Karpas-422 (cell line): Measurements from ENCODE around the gene VGF. TPM values are rescaled to one million over a fixed set of nuclear protein-coding genes. Genes with fewer than 3 reads are reported as not detected.
A peak's percentile ranks its signal among the peaks of the same experiment; 100 is the strongest.

ENCODE experiments used
- DNase-seq: peaks from one replicate; pipeline ENCODE4 v3.0.0-alpha.2; 2015
- H2AFZ ChIP-seq: fragments of 200-600 bp; sonication (generic); 2 replicates; pipeline ENCODE4 v1.6.1; 2014; ENCODE audit warnings: antibody characterized with exemption, low read length, mixed read lengths
- H3K27ac ChIP-seq: fragments of 200-600 bp; sonication (generic); 2 replicates; pipeline ENCODE4 v1.5.1; 2014; ENCODE audit warnings: mild to moderate bottlenecking, low read length, moderate library complexity
- H3K27me3 ChIP-seq: fragments of 200-600 bp; sonication (generic); 2 replicates; pipeline ENCODE4 v1.6.1; 2014; ENCODE audit warnings: low read length, mixed read lengths
- H3K36me3 ChIP-seq: fragments of 200-600 bp; sonication (generic); 2 replicates; pipeline ENCODE4 v1.6.1; 2014; ENCODE audit warnings: low read length, mixed read lengths; ENCODE audit not compliant: insufficient read depth
- H3K4me1 ChIP-seq: fragments of 200-600 bp; sonication (generic); 2 replicates; pipeline ENCODE4 v1.6.1; 2014; ENCODE audit warnings: mild to moderate bottlenecking, low read length, mixed read lengths
- H3K4me2 ChIP-seq: fragments of 200-600 bp; sonication (generic); 2 replicates; pipeline ENCODE4 v1.6.1; 2014; ENCODE audit warnings: low read length, low read depth, mild to moderate bottlenecking; ENCODE audit not compliant: poor library complexity, severe bottlenecking
- H3K4me3 ChIP-seq: fragments of 200-600 bp; sonication (generic); 2 replicates; pipeline ENCODE4 v1.5.1; 2014; ENCODE audit warnings: mild to moderate bottlenecking, antibody characterized with exemption, low read length, mixed read lengths
- H3K79me2 ChIP-seq: fragments of 200-600 bp; sonication (generic); 2 replicates; pipeline ENCODE4 v1.6.1; 2014; ENCODE audit warnings: mild to moderate bottlenecking, low read length, mixed read lengths
- H3K9ac ChIP-seq: fragments of 200-600 bp; sonication (generic); 2 replicates; pipeline ENCODE4 v1.6.0; 2014; ENCODE audit warnings: low read length
- H3K9me2 ChIP-seq: fragments of 200-600 bp; sonication (generic), shearing (Covaris generic); replicated peaks from 2 replicates; pipeline ENCODE4 v1.6.0; 2014; ENCODE audit warnings: mild to moderate bottlenecking, low read length, moderate library complexity; ENCODE audit not compliant: insufficient read depth
- H3K9me3 ChIP-seq: fragments of 300-700, 200-600 bp; sonication (generic); 2 replicates; pipeline ENCODE4 v1.6.1; 2014; ENCODE audit warnings: low read length, mixed read lengths
- H4K20me1 ChIP-seq: fragments of 200-600 bp; sonication (generic); 2 replicates; pipeline ENCODE4 v1.6.1; 2014; ENCODE audit warnings: mild to moderate bottlenecking, antibody characterized with exemption, low read length, low read depth; ENCODE audit not compliant: insufficient read depth
- total RNA-seq: library from RNA; depleted of rRNA; stranded (reverse); fragments of >200 nt; shearing (Covaris generic); gene quantifications from 2 replicates; pipeline ENCODE4 v1.2.3, GENCODE V29; 2014; ENCODE audit warnings: low replicate concordance; rRNA removed

The VGF gene
- total RNA-seq = 0.86 and 1.4 TPM in 2 replicates

GRCh38 chr7:101165075-101165957 is at the start of gene VGF:
VGF (minus strand) TSS chr7:101165569; CDS start chr7:101164843, 726 bp downstream.
- DNase-seq = peak; percentile 98

GRCh38 chr7:101212014-101212413 is 46.6 kb upstream of the VGF start:
- Histone ChIP-seq H3K9me2 (no peaks in the 10 kb centered on the region), H3K4me1 (peaks cover 11% of the 10 kb centered on the region), H3K36me3 (no peaks in the 10 kb centered on the region)

More at GRCh38 chr7:101165075-101165957, at the start of gene VGF:
- Histone ChIP-seq H3K27ac (no peak within 1 kb of the TSS), H3K79me2 (0 out of 2 replicates have a peak, but pooled peaks cover 5% of the 10 kb centered on the region), H3K27me3 (no peaks in the 10 kb centered on the region), H2AFZ (no peak within 1 kb of the TSS), H3K4me3 (peak within 1 kb of the TSS; percentile 76), H4K20me1 (peaks cover 30% of the 10 kb centered on the region), H3K9ac (peak within 1 kb of the TSS; percentile 89), H3K9me2 (no peaks in the 10 kb centered on the region), H3K9me3 (no peaks in the 10 kb centered on the region), H3K4me1 (peaks cover 42% of the 10 kb centered on the region), H3K36me3 (no peaks in the 10 kb centered on the region), H3K4me2 (peak within 1 kb of the TSS; percentile 77)

GRCh38 chr7:101211501-101211900 is 46.1 kb upstream of the VGF start:
- Histone ChIP-seq H3K27ac (no peak overlapping the region), H3K9me3 (no peaks in the 10 kb centered on the region), H4K20me1 (no peaks in the 10 kb centered on the region), H2AFZ (no peak overlapping the region), H3K4me2 (no peak overlapping the region), H3K4me3 (no peak overlapping the region), H3K36me3 (no peaks in the 10 kb centered on the region), H3K27me3 (no peaks in the 10 kb centered on the region), H3K79me2 (peaks cover 9% of the 10 kb centered on the region), H3K4me1 (peaks cover 7% of the 10 kb centered on the region), H3K9me2 (no peaks in the 10 kb centered on the region), H3K9ac (no peak overlapping the region)
- no peak for DNase-seq

More at GRCh38 chr7:101212014-101212413, 46.6 kb upstream of the VGF start:
- peaks cover 14% of the 10 kb centered on the region for H3K79me2 ChIP-seq
- H3K27ac ChIP-seq = no peak overlapping the region
- no peak overlapping the region for H3K9ac ChIP-seq
- no peaks in the 10 kb centered on the region for H3K27me3 ChIP-seq
- no peak overlapping the region for H3K4me3 ChIP-seq
- DNase-seq = no peak
- H3K9me3 ChIP-seq = no peaks in the 10 kb centered on the region
- no peaks in the 10 kb centered on the region for H4K20me1 ChIP-seq
- H3K4me2 ChIP-seq = no peak overlapping the region
- no peak overlapping the region for H2AFZ ChIP-seq

- H2AFZ ChIP-seq = no peak overlapping the region
- H4K20me1 ChIP-seq = no peaks in the 10 kb centered on the region
- H3K9me2 ChIP-seq = no peaks in the 10 kb centered on the region
- H3K36me3 ChIP-seq = no peaks in the 10 kb centered on the region
- H3K4me1 ChIP-seq = no peaks in the 10 kb centered on the region
- no peaks in the 10 kb centered on the region for H3K79me2 ChIP-seq
- H3K4me3 ChIP-seq = no peak overlapping the region
- H3K9ac ChIP-seq = no peak overlapping the region
- H3K9me3 ChIP-seq = no peaks in the 10 kb centered on the region
- no peak overlapping the region for H3K4me2 ChIP-seq
- no peaks in the 10 kb centered on the region for H3K27me3 ChIP-seq
- no peak overlapping the region for H3K27ac ChIP-seq
- no peak for DNase-seq
These were observed 44.8 kb upstream of the VGF start for GRCh38 chr7:101210143-101210542.

- Histone ChIP-seq H2AFZ (no peak overlapping the region), H3K4me3 (no peak overlapping the region), H3K9ac (no peak overlapping the region), H3K27ac (no peak overlapping the region), H4K20me1 (no peaks in the 10 kb centered on the region), H3K79me2 (no peaks in the 10 kb centered on the region), H3K9me3 (no peaks in the 10 kb centered on the region), H3K27me3 (no peaks in the 10 kb centered on the region), H3K36me3 (no peaks in the 10 kb centered on the region), H3K4me1 (peaks cover 2% of the 10 kb centered on the region), H3K4me2 (no peak overlapping the region), H3K9me2 (no peaks in the 10 kb centered on the region)
- no peak for DNase-seq
These were observed 43.4 kb upstream of the VGF start for GRCh38 chr7:101208794-101209193.

- Histone ChIP-seq H3K4me2 (no peak overlapping the region), H3K9me2 (no peaks in the 10 kb centered on the region), H3K79me2 (no peaks in the 10 kb centered on the region), H3K9ac (no peak overlapping the region), H3K4me1 (peaks cover 7% of the 10 kb centered on the region), H4K20me1 (no peaks in the 10 kb centered on the region), H2AFZ (no peak overlapping the region), H3K36me3 (no peaks in the 10 kb centered on the region), H3K27me3 (no peaks in the 10 kb centered on the region), H3K27ac (no peak overlapping the region), H3K4me3 (no peak overlapping the region), H3K9me3 (no peaks in the 10 kb centered on the region)
- no peak for DNase-seq
These were observed 42.1 kb upstream of the VGF start for GRCh38 chr7:101207459-101207858.

GRCh38 chr7:101206665-101207042 is 41.3 kb upstream of the VGF start:
- DNase-seq = no peak
- Histone ChIP-seq H3K27me3 (no peaks in the 10 kb centered on the region), H3K4me3 (no peak overlapping the region), H3K4me2 (no peak overlapping the region), H3K9ac (no peak overlapping the region), H3K9me3 (no peaks in the 10 kb centered on the region), H3K36me3 (no peaks in the 10 kb centered on the region), H3K27ac (no peak overlapping the region), H2AFZ (no peak overlapping the region), H3K9me2 (no peaks in the 10 kb centered on the region), H4K20me1 (no peaks in the 10 kb centered on the region), H3K79me2 (no peaks in the 10 kb centered on the region), H3K4me1 (peaks cover 7% of the 10 kb centered on the region)

- H3K4me3 ChIP-seq = no peak overlapping the region
- no peaks in the 10 kb centered on the region for H4K20me1 ChIP-seq
- H3K4me1 ChIP-seq = peaks cover 7% of the 10 kb centered on the region
- no peaks in the 10 kb centered on the region for H3K79me2 ChIP-seq
- H3K9me3 ChIP-seq = no peaks in the 10 kb centered on the region
- DNase-seq = no peak
- no peak overlapping the region for H3K4me2 ChIP-seq
- H2AFZ ChIP-seq = no peak overlapping the region
- no peaks in the 10 kb centered on the region for H3K36me3 ChIP-seq
- no peak overlapping the region for H3K9ac ChIP-seq
- no peaks in the 10 kb centered on the region for H3K9me2 ChIP-seq
- no peaks in the 10 kb centered on the region for H3K27me3 ChIP-seq
- H3K27ac ChIP-seq = no peak overlapping the region
These were observed 40.7 kb upstream of the VGF start for GRCh38 chr7:101205901-101206664.
